Mesodermal cell (in vitro differentiated cells): ENCODE measurements around the gene SLC25A40.
A peak's percentile ranks its signal among the peaks of the same experiment; 100 is the strongest.
"Not testable (repeated sequence)": the region's sequence is repeated elsewhere in the genome, so short reads cannot be mapped to it uniquely, and the experiment has no call there.

Source experiments
- H3K27ac ChIP-seq: 2 replicates; pipeline ENCODE4 v1.7.0; 2013; ENCODE audit warnings: mild to moderate bottlenecking, low read depth, low read length, moderate library complexity; ENCODE audit not compliant: severe bottlenecking
- H3K36me3 ChIP-seq: 2 replicates; pipeline ENCODE4 v1.7.1; 2013; ENCODE audit warnings: mild to moderate bottlenecking, low read length, moderate library complexity; ENCODE audit not compliant: control insufficient read depth, insufficient read depth
- H3K4me1 ChIP-seq: one replicate; pipeline ENCODE4 v1.7.1; 2013; ENCODE audit warnings: mild to moderate bottlenecking, low read length; ENCODE audit not compliant: insufficient read depth, control insufficient read depth, poor library complexity, severe bottlenecking
- H3K4me3 ChIP-seq: 2 replicates; pipeline ENCODE4 v1.7.0; 2013; ENCODE audit warnings: low read length, control low read depth, mild to moderate bottlenecking; ENCODE audit not compliant: insufficient read depth, poor library complexity, severe bottlenecking; ENCODE audit errors: extremely low read depth
- H3K9me3 ChIP-seq: 2 replicates; pipeline ENCODE4 v1.7.1; 2013; ENCODE audit warnings: mild to moderate bottlenecking, low read length, moderate library complexity; ENCODE audit not compliant: control insufficient read depth
- WGBS, 2 experiments: methylation state at CpG; one replicate each; pipeline ENCODE4 v1.1.5; 2013; ENCODE audit warnings: missing lambda C conversion rate in 2 of 2; ENCODE audit not compliant: insufficient coverage in 2 of 2; 5-methylcytosine and 5-hydroxymethylcytosine counted together

Gene SLC25A40

GRCh38 chr7:87886875-87887274 is 10.7 kb upstream of the SLC25A40 start:
- Histone ChIP-seq H3K36me3 (peaks cover 50% of the 10 kb centered on the region), H3K27ac (no peak overlapping the region), H3K9me3 (no peaks in the 10 kb centered on the region), H3K4me3 (no peak overlapping the region), H3K4me1 (no peaks in the 10 kb centered on the region)

- WGBS, 2 experiments = 86 to 100% methylated on average over 1 of the region's 2 CpGs
- no peak overlapping the region for H3K27ac ChIP-seq
Measured at GRCh38 chr7:87885018-87885417, 8.9 kb upstream of the SLC25A40 start.

GRCh38 chr7:87882151-87882937 is 6.2 kb upstream of the SLC25A40 start:
- Histone ChIP-seq H3K27ac (no peak overlapping the region), H3K4me1 (no peaks in the 10 kb centered on the region), H3K4me3 (no peak overlapping the region), H3K9me3 (no peaks in the 10 kb centered on the region), H3K36me3 (peaks cover 74% of the 10 kb centered on the region)
- 100% methylated on average over 1 to 2 of the region's 4 CpGs for WGBS, 2 experiments

More at GRCh38 chr7:87885018-87885417, 8.9 kb upstream of the SLC25A40 start:
- H3K36me3 ChIP-seq = peaks cover 67% of the 10 kb centered on the region
- H3K4me3 ChIP-seq = no peak overlapping the region
- no peaks in the 10 kb centered on the region for H3K4me1 ChIP-seq
- no peaks in the 10 kb centered on the region for H3K9me3 ChIP-seq

- no CpG with 5 or more reads among the region's 3 CpGs for WGBS, 2 experiments
- no peak overlapping the region for H3K27ac ChIP-seq
- no peaks in the 10 kb centered on the region for H3K9me3 ChIP-seq
- no peaks in the 10 kb centered on the region for H3K4me1 ChIP-seq
- H3K4me3 ChIP-seq = peak overlapping the region; percentile 86
- peaks cover 48% of the 10 kb centered on the region for H3K36me3 ChIP-seq
Measured at GRCh38 chr7:87878208-87878735, 2.1 kb upstream of the SLC25A40 start.

DNA sequence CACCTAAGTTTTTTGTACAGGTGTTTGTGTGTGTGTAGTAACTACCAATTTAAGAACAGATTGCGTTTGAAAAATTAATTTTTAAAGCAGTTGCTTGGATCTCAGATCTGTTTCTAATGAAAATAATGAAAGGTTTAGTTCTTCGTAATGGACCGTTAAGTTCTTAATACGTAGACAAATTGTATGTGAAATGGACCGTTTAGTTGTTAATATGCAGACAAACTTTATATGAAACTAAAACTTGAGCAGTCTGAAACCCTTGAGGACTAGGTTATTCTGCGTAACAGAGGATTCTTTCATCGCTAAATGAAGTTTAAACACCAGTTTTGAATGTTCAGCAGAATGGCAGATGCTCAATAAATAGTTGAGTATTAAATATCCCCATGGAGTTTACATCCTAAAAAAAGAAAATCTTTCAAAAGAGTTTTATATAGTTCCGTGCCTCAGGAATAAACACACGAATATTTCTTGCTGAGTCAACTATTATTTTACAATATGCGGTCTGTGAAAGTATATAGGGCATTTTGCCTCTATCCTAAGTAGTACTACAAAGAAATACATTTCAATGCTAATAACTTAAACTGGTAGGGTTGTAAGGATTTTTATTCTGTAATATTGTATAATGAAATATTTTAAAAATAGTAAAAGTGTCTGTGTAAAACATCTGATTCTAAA is 1.3 kb upstream of the SLC25A40 start:
- H3K4me3 ChIP-seq = peak overlapping the region; percentile 86
- H3K9me3 ChIP-seq = no peaks in the 10 kb centered on the region
- 0 to 10% methylated on average over 4 to 7 of the region's 10 CpGs for WGBS, 2 experiments
- peaks cover 50% of the 10 kb centered on the region for H3K36me3 ChIP-seq
- peak overlapping the region; percentile 91 for H3K27ac ChIP-seq
- H3K4me1 ChIP-seq = no peaks in the 10 kb centered on the region

DNA sequence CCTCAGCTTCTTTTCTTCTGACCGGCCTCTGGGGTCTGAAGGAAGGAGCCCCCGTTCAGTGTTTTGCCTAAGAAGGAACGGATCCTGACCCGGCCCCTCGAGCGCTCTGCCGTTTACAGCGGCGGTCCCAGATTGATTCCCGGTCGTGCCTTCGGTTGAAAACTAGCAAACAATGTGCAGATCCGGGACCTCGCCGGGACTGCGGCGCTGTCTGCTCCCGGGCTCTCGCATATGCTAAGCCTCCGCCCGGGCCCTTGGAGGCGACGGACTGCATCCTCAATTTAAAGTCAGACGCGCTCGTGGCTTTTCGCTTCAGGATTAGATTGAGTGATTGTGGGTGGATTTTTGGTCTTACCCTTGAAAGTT is 692 bp upstream of the SLC25A40 start:
- WGBS, 2 experiments = 0% methylated on average over 11 to 20 of the region's 27 CpGs
- no peaks in the 10 kb centered on the region for H3K4me1 ChIP-seq
- H3K4me3 ChIP-seq = peak overlapping the region; percentile 86
- H3K36me3 ChIP-seq = peaks cover 46% of the 10 kb centered on the region
- H3K9me3 ChIP-seq = no peaks in the 10 kb centered on the region
- H3K27ac ChIP-seq = peak overlapping the region; percentile 91

- Histone ChIP-seq H3K27ac (peak overlapping the region; percentile 91), H3K4me1 (no peaks in the 10 kb centered on the region), H3K9me3 (peaks cover 1% of the 10 kb centered on the region), H3K36me3 (peaks cover 43% of the 10 kb centered on the region), H3K4me3 (peak overlapping the region; percentile 86)
- WGBS, 2 experiments = 6 to 7% methylated on average over 21 to 33 of the region's 35 CpGs
Measured at GRCh38 chr7:87875151-87876039, 765 bp downstream of the SLC25A40 start.

GRCh38 chr7:87874066-87874465 is 2.1 kb downstream of the SLC25A40 start:
- Histone ChIP-seq H3K4me1 (no peaks in the 10 kb centered on the region), H3K36me3 (peaks cover 32% of the 10 kb centered on the region), H3K27ac (no peak overlapping the region), H3K4me3 (no peak overlapping the region), H3K9me3 (peaks cover 5% of the 10 kb centered on the region)
- 91 to 92% methylated on average over 4 of the region's 4 CpGs for WGBS, 2 experiments

GRCh38 chr7:87873328-87873727 is 2.8 kb downstream of the SLC25A40 start:
- 93 to 97% methylated on average over 4 to 9 of the region's 10 CpGs for WGBS, 2 experiments

DNA sequence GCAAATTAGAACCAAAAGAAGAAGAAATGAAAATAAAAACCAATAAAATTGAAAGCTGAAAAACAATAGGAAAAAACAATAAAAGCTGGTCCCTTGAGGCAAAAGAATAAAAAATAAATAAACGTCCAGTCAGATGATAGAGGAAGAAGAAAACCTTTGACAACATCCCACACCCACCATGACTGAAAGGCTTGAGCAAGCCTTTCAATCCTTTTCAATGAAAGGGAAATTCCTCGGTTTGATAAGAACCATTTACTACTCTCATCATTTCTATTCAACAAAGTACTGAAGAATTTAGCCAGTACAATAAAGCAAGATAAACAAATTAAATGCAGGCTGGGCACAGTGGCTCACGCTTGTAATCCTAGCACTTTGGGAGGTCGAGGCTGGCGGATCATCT is 3.8 kb downstream of the SLC25A40 start:
- peaks cover 25% of the 10 kb centered on the region for H3K36me3 ChIP-seq
- H3K9me3 ChIP-seq = peaks cover 5% of the 10 kb centered on the region
- no peaks in the 10 kb centered on the region for H3K4me1 ChIP-seq
- H3K27ac ChIP-seq = no peak overlapping the region
- no peak overlapping the region for H3K4me3 ChIP-seq
- 88 to 92% methylated on average over 4 of the region's 5 CpGs for WGBS, 2 experiments

More at GRCh38 chr7:87873328-87873727, 2.8 kb downstream of the SLC25A40 start:
- not testable (repeated sequence) for H3K4me1 ChIP-seq, H3K27ac ChIP-seq, H3K9me3 ChIP-seq, H3K4me3 ChIP-seq
- peaks cover 25% of the 10 kb centered on the region for H3K36me3 ChIP-seq
